ENCODE measurements around the gene CD3E. TPM values are rescaled to one million over a fixed set of nuclear protein-coding genes. Genes with fewer than 3 reads are reported as not detected.

Gene CD3E
- total RNA-seq, 1 experiment from 2014 or later: not detected

Other genes starting within 250 kb of the CD3E start
- not detected in 2 replicates for gene TMPRSS4, start 227.7 kb upstream of the CD3E start, total RNA-seq (2014; rRNA removed; shearing (Covaris generic))
- not detected in 2 replicates for gene SMIM35, start 217.8 kb upstream of the CD3E start, total RNA-seq (2014; rRNA removed; shearing (Covaris generic))
- 0.57 and 1.2 TPM in 2 replicates for gene SCN4B, start 151.9 kb upstream of the CD3E start, total RNA-seq (2014; rRNA removed; shearing (Covaris generic))
- gene SCN2B, start 128.1 kb upstream of the CD3E start, total RNA-seq (2014; rRNA removed; shearing (Covaris generic)): not detected in 2 replicates
- not detected in 2 replicates for gene JAML, start 79.7 kb upstream of the CD3E start, total RNA-seq (2014; rRNA removed; shearing (Covaris generic))
- 5.0 and 7.1 TPM in 2 replicates for gene MPZL3, start 52.4 kb upstream of the CD3E start, total RNA-seq (2014; rRNA removed; shearing (Covaris generic))
- 0.17 TPM in 1 of 2 replicates, not detected in the other for gene MPZL2, start 40.4 kb upstream of the CD3E start, total RNA-seq (2014; rRNA removed; shearing (Covaris generic))
- gene CD3D, start 38.0 kb downstream of the CD3E start, total RNA-seq (2014; rRNA removed; shearing (Covaris generic)): 0.51 TPM in 1 of 2 replicates, not detected in the other
- not detected in 2 replicates for gene CD3G, start 39.6 kb downstream of the CD3E start, total RNA-seq (2014; rRNA removed; shearing (Covaris generic))
- 33.8 and 34.7 TPM in 2 replicates for gene UBE4A, start 54.9 kb downstream of the CD3E start, total RNA-seq (2014; rRNA removed; shearing (Covaris generic))
- gene ATP5MG, start 96.9 kb downstream of the CD3E start, total RNA-seq (2014; rRNA removed; shearing (Covaris generic)): 66.2 and 69.5 TPM in 2 replicates
- 13.2 and 19.1 TPM in 2 replicates for gene KMT2A, start 131.8 kb downstream of the CD3E start, total RNA-seq (2014; rRNA removed; shearing (Covaris generic))
- gene TTC36, start 222.7 kb downstream of the CD3E start, total RNA-seq (2014; rRNA removed; shearing (Covaris generic)): 0.69 TPM in 1 of 2 replicates, not detected in the other
- gene TMEM25, start 226.5 kb downstream of the CD3E start, total RNA-seq (2014; rRNA removed; shearing (Covaris generic)): 2.8 and 8.7 TPM in 2 replicates